ENCODE results near the gene TUBA1B. TPM values are rescaled to one million over a fixed set of nuclear protein-coding genes. Genes with fewer than 3 reads are reported as not detected.

TUBA1B gene
- total and polyA plus RNA-seq, 4 donors = 125 to 1,268 (median 243) TPM

- no peak within 1 kb of the TSS for H3K27ac ChIP-seq (ENCODE audit: low read depth in 1 of 2, low read length in 2 of 2)
- peaks cover 0 to 17% (median 15%) of the 10 kb centered on the region in 4 donors for H3K36me3 ChIP-seq (ENCODE audit: control insufficient read depth in 4 of 4, insufficient read depth in 3 of 4, low read depth in 1 of 4, low read length in 3 of 4)
- H3K4me3 ChIP-seq (ENCODE audit: low read depth in 1 of 3, low read length in 3 of 3) = no peak within 1 kb of the TSS
- H3K4me1 ChIP-seq (ENCODE audit: control insufficient read depth in 4 of 4, insufficient read depth in 4 of 4, low read length in 3 of 4) = peaks cover 14 to 30% (median 20%) of the 10 kb centered on the region in 4 donors
- no peaks in the 10 kb centered on the region for H3K9me3 ChIP-seq (ENCODE audit: control insufficient read depth in 4 of 4, low read length in 3 of 4)
- peaks cover 0 to 9% (median 4%) of the 10 kb centered on the region in 4 donors for H3K27me3 ChIP-seq (ENCODE audit: control insufficient read depth in 4 of 4, insufficient read depth in 4 of 4, low read length in 3 of 4)
- no peak for DNase-seq (ENCODE audit: low spot score)
- H3K9ac ChIP-seq (ENCODE audit: low read depth in 1 of 2, low read length in 2 of 2) = no peak within 1 kb of the TSS
- 6% methylated on average over 49 of the region's 49 CpGs for WGBS
- TF ChIP-seq REST (IDR thresholded peaks at IDR 0.05) = no peak
- TF ChIP-seq TAF1 (conservative IDR thresholded peaks at IDR 0.05) = no peak
- no peak for TF ChIP-seq CTCF (IDR thresholded peaks at IDR 0.05; ENCODE audit: low read depth, low read length, missing input control)
- no peak for TF ChIP-seq MAX (IDR thresholded peaks at IDR 0.05)
- no peak for TF ChIP-seq RAD21 (IDR thresholded peaks at IDR 0.05)
- TF ChIP-seq ZBTB33 (IDR thresholded peaks at IDR 0.05) = no peak
- no peak for TF ChIP-seq HNF4G (IDR thresholded peaks at IDR 0.05)
- no peak for TF ChIP-seq ATF3 (IDR thresholded peaks at IDR 0.05)
- TF ChIP-seq HNF4A (conservative IDR thresholded peaks at IDR 0.05) = no peak
- TF ChIP-seq GABPA (IDR thresholded peaks at IDR 0.05 in 1 of 2, conservative IDR thresholded peaks at IDR 0.05 in 1 of 2) = no peak
- no peak for TF ChIP-seq JUND (IDR thresholded peaks at IDR 0.05)
- no peak for TF ChIP-seq YY1 (IDR thresholded peaks at IDR 0.05)
- no peak for TF ChIP-seq FOXA1 (IDR thresholded peaks at IDR 0.05)
- no peak for TF ChIP-seq EGR1 (IDR thresholded peaks at IDR 0.05; ENCODE audit: low read depth in 2 of 2)
Observed at GRCh38 chr12:49094160-49094974, 36.8 kb downstream of the TUBA1B start, which contains the start of gene DHH. DHH (minus strand) TSS chr12:49094801; CDS start chr12:49094512, 289 bp downstream.
